Measurements from ENCODE around the gene TMC7.
A peak's percentile ranks its signal among the peaks of the same experiment; 100 is the strongest.

TMC7 gene

GRCh38 chr16:19001788-19002187 lies 18.1 kb downstream of the TMC7 start:
- no peak for DNase-seq (ENCODE audit: low read depth, low spot score)
- TF ChIP-seq ZNF274 (IDR thresholded peaks at IDR 0.05; ENCODE audit: low read depth, low read length) = no peak
- TF ChIP-seq SUZ12 (IDR thresholded peaks at IDR 0.05; ENCODE audit: extremely low read depth, insufficient read depth, insufficient read length) = no peak
- no peak for TF ChIP-seq YY1 (IDR thresholded peaks at IDR 0.05; ENCODE audit: insufficient read depth, insufficient read length)
- H3K27me3 ChIP-seq (ENCODE audit: insufficient read depth, insufficient read length) = no peaks in the 10 kb centered on the region
- peaks cover 5% of the 10 kb centered on the region; the same call in 1 of the 2 replicates for H3K9me3 ChIP-seq (ENCODE audit: insufficient read depth, low read length)
- H3K9ac ChIP-seq (ENCODE audit: insufficient read length, low read depth) = no peak overlapping the region
- H3K36me3 ChIP-seq (ENCODE audit: insufficient read depth, insufficient read length, low read length) = peaks cover 2% of the 10 kb centered on the region
- peaks cover 11% of the 10 kb centered on the region for H3K4me1 ChIP-seq (ENCODE audit: insufficient read depth, insufficient read length)
- no peak overlapping the region for H3K4me3 ChIP-seq (ENCODE audit: insufficient read length, low read depth)

GRCh38 chr16:19003935-19004334 lies 20.2 kb downstream of the TMC7 start:
- no peak for DNase-seq (ENCODE audit: low read depth, low spot score)
- H3K27me3 ChIP-seq (ENCODE audit: insufficient read depth, insufficient read length) = no peaks in the 10 kb centered on the region
- peaks cover 10% of the 10 kb centered on the region for H3K4me1 ChIP-seq (ENCODE audit: insufficient read depth, insufficient read length)
- H3K9ac ChIP-seq (ENCODE audit: insufficient read length, low read depth) = no peak overlapping the region
- peaks cover 5% of the 10 kb centered on the region; the same call in 1 of the 2 replicates for H3K9me3 ChIP-seq (ENCODE audit: insufficient read depth, low read length)
- H3K4me3 ChIP-seq (ENCODE audit: insufficient read length, low read depth) = no peak overlapping the region
- TF ChIP-seq SUZ12 (IDR thresholded peaks at IDR 0.05; ENCODE audit: extremely low read depth, insufficient read depth, insufficient read length) (no peak), YY1 (IDR thresholded peaks at IDR 0.05; ENCODE audit: insufficient read depth, insufficient read length) (no peak), ZNF274 (IDR thresholded peaks at IDR 0.05; ENCODE audit: low read depth, low read length) (no peak)
- H3K36me3 ChIP-seq (ENCODE audit: insufficient read depth, insufficient read length, low read length) = peaks cover 5% of the 10 kb centered on the region

- Histone ChIP-seq H3K27me3 (ENCODE audit: insufficient read depth, insufficient read length) (no peaks in the 10 kb centered on the region), H3K36me3 (ENCODE audit: insufficient read depth, insufficient read length, low read length) (peaks cover 16% of the 10 kb centered on the region), H3K4me3 (ENCODE audit: insufficient read length, low read depth) (no peak overlapping the region), H3K9ac (ENCODE audit: insufficient read length, low read depth) (no peak overlapping the region), H3K9me3 (ENCODE audit: insufficient read depth, low read length) (peaks cover 12% of the 10 kb centered on the region; the same call in 1 of the 2 replicates), H3K4me1 (ENCODE audit: insufficient read depth, insufficient read length) (peaks cover 10% of the 10 kb centered on the region)
- no peak for DNase-seq (ENCODE audit: low read depth, low spot score)
- no peak for TF ChIP-seq YY1 (IDR thresholded peaks at IDR 0.05; ENCODE audit: insufficient read depth, insufficient read length)
- TF ChIP-seq SUZ12 (IDR thresholded peaks at IDR 0.05; ENCODE audit: extremely low read depth, insufficient read depth, insufficient read length) = no peak
- TF ChIP-seq ZNF274 (IDR thresholded peaks at IDR 0.05; ENCODE audit: low read depth, low read length) = no peak
These were observed 22.1 kb downstream of the TMC7 start for GRCh38 chr16:19005561-19006445.

- Histone ChIP-seq H3K4me1 (ENCODE audit: insufficient read depth, insufficient read length) (peaks cover 10% of the 10 kb centered on the region), H3K27me3 (ENCODE audit: insufficient read depth, insufficient read length) (no peaks in the 10 kb centered on the region), H3K4me3 (ENCODE audit: insufficient read length, low read depth) (no peak overlapping the region), H3K9ac (ENCODE audit: insufficient read length, low read depth) (peak overlapping the region; percentile 9), H3K36me3 (ENCODE audit: insufficient read depth, insufficient read length, low read length) (peaks cover 21% of the 10 kb centered on the region), H3K9me3 (ENCODE audit: insufficient read depth, low read length) (peaks cover 17% of the 10 kb centered on the region; the same call in 1 of the 2 replicates)
- TF ChIP-seq YY1 (IDR thresholded peaks at IDR 0.05; ENCODE audit: insufficient read depth, insufficient read length) = no peak
- TF ChIP-seq SUZ12 (IDR thresholded peaks at IDR 0.05; ENCODE audit: extremely low read depth, insufficient read depth, insufficient read length) = no peak
- TF ChIP-seq ZNF274 (IDR thresholded peaks at IDR 0.05; ENCODE audit: low read depth, low read length) = no peak
- no peak for DNase-seq (ENCODE audit: low read depth, low spot score)
These were observed 22.9 kb downstream of the TMC7 start for GRCh38 chr16:19006446-19007315.

GRCh38 chr16:19008245-19009169 lies 24.8 kb downstream of the TMC7 start:
- TF ChIP-seq YY1 (IDR thresholded peaks at IDR 0.05; ENCODE audit: insufficient read depth, insufficient read length) = no peak
- TF ChIP-seq ZNF274 (IDR thresholded peaks at IDR 0.05; ENCODE audit: low read depth, low read length) = no peak
- no peak for TF ChIP-seq SUZ12 (IDR thresholded peaks at IDR 0.05; ENCODE audit: extremely low read depth, insufficient read depth, insufficient read length)
- peaks cover 12% of the 10 kb centered on the region; the same call in 1 of the 2 replicates for H3K9me3 ChIP-seq (ENCODE audit: insufficient read depth, low read length)
- no peak overlapping the region for H3K9ac ChIP-seq (ENCODE audit: insufficient read length, low read depth)
- peaks cover 19% of the 10 kb centered on the region for H3K36me3 ChIP-seq (ENCODE audit: insufficient read depth, insufficient read length, low read length)
- H3K4me1 ChIP-seq (ENCODE audit: insufficient read depth, insufficient read length) = peaks cover 10% of the 10 kb centered on the region
- no peaks in the 10 kb centered on the region for H3K27me3 ChIP-seq (ENCODE audit: insufficient read depth, insufficient read length)
- no peak for DNase-seq (ENCODE audit: low read depth, low spot score)
- H3K4me3 ChIP-seq (ENCODE audit: insufficient read length, low read depth) = no peak overlapping the region

GRCh38 chr16:19011169-19011731 lies 27.5 kb downstream of the TMC7 start:
- DNase-seq (ENCODE audit: low read depth, low spot score) = no peak
- TF ChIP-seq SUZ12 (IDR thresholded peaks at IDR 0.05; ENCODE audit: extremely low read depth, insufficient read depth, insufficient read length) (no peak), YY1 (IDR thresholded peaks at IDR 0.05; ENCODE audit: insufficient read depth, insufficient read length) (no peak), ZNF274 (IDR thresholded peaks at IDR 0.05; ENCODE audit: low read depth, low read length) (no peak)
- H3K27me3 ChIP-seq (ENCODE audit: insufficient read depth, insufficient read length) = no peaks in the 10 kb centered on the region
- no peak overlapping the region for H3K4me3 ChIP-seq (ENCODE audit: insufficient read length, low read depth)
- H3K4me1 ChIP-seq (ENCODE audit: insufficient read depth, insufficient read length) = peaks cover 11% of the 10 kb centered on the region
- no peak overlapping the region for H3K9ac ChIP-seq (ENCODE audit: insufficient read length, low read depth)
- H3K9me3 ChIP-seq (ENCODE audit: insufficient read depth, low read length) = peaks cover 12% of the 10 kb centered on the region; the same call in 1 of the 2 replicates
- peaks cover 21% of the 10 kb centered on the region for H3K36me3 ChIP-seq (ENCODE audit: insufficient read depth, insufficient read length, low read length)
